Mucosa of rectum (tissue), 2 donors: Measurements from ENCODE around the gene OSBPL9.
"Not testable (repeated sequence)": the region's sequence is repeated elsewhere in the genome, so short reads cannot be mapped to it uniquely, and the experiment has no call there.

Experiments
- H3K27ac ChIP-seq, 2 donors: one replicate each; pipeline ENCODE4 v1.7.0; 2013; ENCODE audit warnings: inconsistent platforms in 2 of 2, low read depth in 2 of 2, low read length in 2 of 2
- H3K27me3 ChIP-seq, 2 donors: one replicate each; pipeline ENCODE4 v1.7.0; 2013; ENCODE audit warnings: low read length in 2 of 2; ENCODE audit not compliant: control insufficient read depth in 2 of 2, insufficient read depth in 2 of 2
- H3K36me3 ChIP-seq, 2 donors: one replicate each; pipeline ENCODE4 v1.7.0; 2013; ENCODE audit warnings: low read length in 2 of 2; ENCODE audit not compliant: control insufficient read depth in 2 of 2, insufficient read depth in 2 of 2
- H3K4me1 ChIP-seq, 2 donors: one replicate each; pipeline ENCODE4 v1.7.0; 2013; ENCODE audit warnings: low read length in 2 of 2, mild to moderate bottlenecking in 1 of 2; ENCODE audit not compliant: control insufficient read depth in 2 of 2, insufficient read depth in 2 of 2
- H3K4me3 ChIP-seq, 2 donors: one replicate each; pipeline ENCODE4 v1.7.0; 2013; ENCODE audit warnings: low read length in 2 of 2
- H3K9ac ChIP-seq, 2 donors: one replicate each; pipeline ENCODE4 v1.7.0; 2013; ENCODE audit warnings: low read length in 2 of 2, low read depth in 1 of 2, mild to moderate bottlenecking in 1 of 2
- H3K9me3 ChIP-seq, 2 donors: one replicate each; pipeline ENCODE4 v1.7.0; 2013; ENCODE audit warnings: low read length in 2 of 2; ENCODE audit not compliant: control insufficient read depth in 2 of 2
- donor health status: healthy.
- donor health status: Normal muscosa, but diverticular disease.

OSBPL9 gene

DNA sequence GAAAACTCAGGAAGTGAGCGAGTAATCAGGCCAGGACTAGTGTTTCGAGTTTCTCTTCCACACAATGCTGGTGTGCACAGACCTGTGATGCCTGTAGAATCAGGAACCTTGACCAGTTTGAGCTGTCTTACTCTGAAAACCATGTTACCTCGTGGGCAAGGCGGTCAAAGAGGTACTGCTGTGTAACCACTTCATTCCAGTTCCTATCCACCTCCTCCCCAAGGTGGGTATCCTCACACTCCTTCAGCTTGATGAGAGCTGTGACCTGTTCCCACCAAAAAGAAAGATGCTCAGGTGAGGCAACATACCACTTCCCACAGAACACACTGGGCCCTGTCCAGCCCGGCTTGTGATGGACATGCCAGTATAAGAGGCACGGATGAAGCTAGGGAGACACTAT lies 173.5 kb downstream of the OSBPL9 start:
- no peak overlapping the region for H3K4me3 ChIP-seq
- peaks cover 78 to 79% of the 10 kb centered on the region in 2 donors for H3K36me3 ChIP-seq
- no peaks in the 10 kb centered on the region for H3K27me3 ChIP-seq
- H3K27ac ChIP-seq, result no peak overlapping the region
- H3K9me3 ChIP-seq, result no peaks in the 10 kb centered on the region
- no peak overlapping the region for H3K9ac ChIP-seq
- no peaks in the 10 kb centered on the region for H3K4me1 ChIP-seq

DNA sequence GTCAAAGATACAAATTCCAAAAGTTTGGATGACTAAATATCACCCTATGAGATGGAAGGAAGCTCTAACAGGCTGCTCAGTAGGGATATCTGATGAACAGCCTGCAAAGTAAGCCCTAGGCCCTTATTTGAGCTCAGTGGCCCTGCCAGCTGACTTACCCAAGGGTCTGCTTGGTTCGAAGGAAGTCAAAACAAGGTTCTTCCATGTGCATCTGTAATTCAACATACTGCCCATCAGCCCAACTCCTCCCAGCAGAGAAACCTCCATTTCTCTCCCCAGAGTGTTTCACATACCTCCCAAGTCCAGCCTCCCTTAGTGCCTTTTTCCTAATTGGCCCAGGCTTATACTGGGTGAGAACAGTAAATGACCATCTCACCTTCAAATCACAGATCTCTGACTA lies 175.0 kb downstream of the OSBPL9 start:
- Histone ChIP-seq H3K9ac (no peak overlapping the region), H3K4me1 (no peaks in the 10 kb centered on the region), H3K27ac (no peak overlapping the region), H3K4me3 (no peak overlapping the region), H3K36me3 (peaks cover 64 to 66% of the 10 kb centered on the region in 2 donors), H3K9me3 (no peaks in the 10 kb centered on the region), H3K27me3 (no peaks in the 10 kb centered on the region)

DNA sequence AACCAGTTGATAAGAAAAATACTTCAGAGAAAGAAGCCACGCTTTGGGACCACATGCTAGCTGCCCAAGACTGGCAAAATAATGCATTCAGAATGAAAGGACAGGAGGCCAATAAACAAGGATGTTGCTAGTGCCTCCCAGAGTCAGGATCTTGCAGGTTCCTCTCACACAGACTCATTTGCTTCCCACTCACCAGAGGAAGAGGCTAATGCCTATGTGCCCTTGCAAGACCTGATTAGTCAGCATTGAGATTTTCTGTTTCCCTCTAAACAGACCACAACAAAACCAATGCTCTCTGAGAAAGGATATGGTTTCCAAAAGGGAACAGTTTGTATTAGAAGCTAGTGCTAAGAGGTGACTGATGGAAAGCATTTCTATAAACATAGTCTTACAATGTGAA lies 176.0 kb downstream of the OSBPL9 start:
- no peaks in the 10 kb centered on the region for H3K4me1 ChIP-seq
- H3K36me3 ChIP-seq, result peaks cover 61 to 62% of the 10 kb centered on the region in 2 donors
- H3K27ac ChIP-seq, result no peak overlapping the region

DNA sequence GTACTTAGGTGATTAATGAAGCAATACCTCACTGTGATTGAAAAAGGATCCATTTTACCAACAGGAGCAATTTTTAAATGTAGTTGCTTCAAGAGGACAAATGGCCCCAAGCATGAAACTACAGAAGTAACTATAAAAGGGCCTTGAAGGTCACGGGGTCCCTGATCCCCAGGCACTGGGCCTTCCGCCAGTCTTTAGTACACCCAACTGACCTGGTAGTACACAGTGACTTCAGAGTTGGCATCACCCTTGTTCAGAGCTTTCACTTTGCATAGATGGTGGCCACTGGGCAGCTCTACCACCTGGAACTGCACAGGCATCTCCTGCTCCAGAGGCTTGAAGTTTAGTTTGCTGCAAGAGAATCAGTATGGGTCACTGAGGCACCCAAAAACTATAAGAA lies 177.4 kb downstream of the OSBPL9 start:
- H3K27me3 ChIP-seq, result no peaks in the 10 kb centered on the region
- H3K4me1 ChIP-seq, result no peaks in the 10 kb centered on the region
- H3K27ac ChIP-seq, result no peak overlapping the region
- peaks cover 58 to 62% of the 10 kb centered on the region in 2 donors for H3K36me3 ChIP-seq
- no peak overlapping the region for H3K4me3 ChIP-seq
- no peak overlapping the region for H3K9ac ChIP-seq
- H3K9me3 ChIP-seq, result no peaks in the 10 kb centered on the region

More for the DNA sequence above, 176.0 kb downstream of the OSBPL9 start:
- Histone ChIP-seq H3K9ac (no peak overlapping the region), H3K27me3 (no peaks in the 10 kb centered on the region), H3K4me3 (no peak overlapping the region), H3K9me3 (no peaks in the 10 kb centered on the region)

DNA sequence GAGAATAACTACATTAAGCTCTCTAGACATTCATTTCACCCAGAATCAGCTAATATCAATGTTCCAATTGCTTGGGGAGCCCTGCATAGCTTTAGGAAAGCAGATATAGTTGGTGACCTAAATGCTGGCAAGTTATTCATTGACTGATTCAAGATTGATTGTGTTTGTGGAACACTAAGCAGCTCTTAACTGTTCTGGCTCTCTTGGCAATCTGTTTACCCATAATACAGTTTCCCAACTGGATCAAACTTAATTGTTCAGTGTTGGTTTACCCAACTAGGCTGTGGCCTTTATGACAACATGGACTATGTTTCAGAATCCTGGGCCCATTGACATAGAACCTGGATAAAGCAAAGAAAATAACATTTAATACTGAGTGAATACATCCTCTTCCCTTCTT lies 178.0 kb downstream of the OSBPL9 start:
- Histone ChIP-seq H3K36me3 (peaks cover 58 to 59% of the 10 kb centered on the region in 2 donors), H3K27ac (no peak overlapping the region)

DNA sequence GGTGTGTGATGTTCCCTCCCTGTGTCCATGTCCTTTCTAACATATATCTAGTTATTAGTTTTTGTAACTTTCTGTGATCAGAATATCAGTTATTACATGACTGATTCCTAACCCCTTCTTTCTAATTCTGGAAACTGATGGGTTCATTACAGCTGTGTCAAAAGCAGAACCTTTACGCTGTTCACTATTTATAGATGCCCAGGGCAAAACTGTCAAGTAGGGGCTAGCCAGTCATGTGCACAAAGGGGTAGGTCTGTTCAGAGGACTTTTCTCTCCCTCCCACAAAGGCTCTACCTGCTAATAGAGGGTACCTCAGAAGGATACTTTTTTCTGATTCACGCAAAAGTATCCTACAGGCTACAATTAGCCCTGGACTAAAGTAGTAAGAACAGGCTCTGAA lies 182.5 kb downstream of the OSBPL9 start:
- no peaks in the 10 kb centered on the region for H3K27me3 ChIP-seq
- H3K4me3 ChIP-seq, result no peak overlapping the region
- H3K4me1 ChIP-seq, result no peaks in the 10 kb centered on the region
- peaks cover 33 to 43% of the 10 kb centered on the region in 2 donors for H3K36me3 ChIP-seq
- H3K27ac ChIP-seq, result no peak overlapping the region
- H3K9ac ChIP-seq, result no peak overlapping the region
- H3K9me3 ChIP-seq, result no peaks in the 10 kb centered on the region

More for the DNA sequence above, 178.0 kb downstream of the OSBPL9 start:
- Histone ChIP-seq H3K4me1 (no peaks in the 10 kb centered on the region), H3K9me3 (no peaks in the 10 kb centered on the region), H3K9ac (no peak overlapping the region), H3K4me3 (no peak overlapping the region), H3K27me3 (no peaks in the 10 kb centered on the region)

DNA sequence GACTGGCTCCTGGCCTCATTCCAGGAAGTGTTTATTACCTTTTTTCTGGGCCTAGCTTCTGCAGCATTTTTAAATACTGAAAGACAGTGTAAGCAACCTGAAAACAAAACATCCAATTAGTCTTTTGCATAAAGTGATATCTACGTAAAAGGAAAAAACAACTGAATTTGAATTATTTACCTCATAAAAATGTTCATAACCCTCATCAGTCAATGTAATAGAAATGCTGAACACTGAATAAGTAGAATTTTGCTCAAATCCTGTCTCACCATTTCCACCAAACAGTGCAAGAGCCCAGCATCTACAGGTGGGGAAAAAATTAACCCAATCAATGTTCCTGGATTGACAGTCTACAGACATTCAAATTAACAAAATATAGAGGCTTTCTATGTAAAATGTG lies 197.6 kb downstream of the OSBPL9 start:
- Histone ChIP-seq H3K27me3 (no peaks in the 10 kb centered on the region), H3K4me1 (no peaks in the 10 kb centered on the region), H3K4me3 (no peak overlapping the region), H3K36me3 (peaks cover 37 to 39% of the 10 kb centered on the region in 2 donors), H3K9me3 (no peaks in the 10 kb centered on the region), H3K27ac (no peak overlapping the region), H3K9ac (no peak overlapping the region)

DNA sequence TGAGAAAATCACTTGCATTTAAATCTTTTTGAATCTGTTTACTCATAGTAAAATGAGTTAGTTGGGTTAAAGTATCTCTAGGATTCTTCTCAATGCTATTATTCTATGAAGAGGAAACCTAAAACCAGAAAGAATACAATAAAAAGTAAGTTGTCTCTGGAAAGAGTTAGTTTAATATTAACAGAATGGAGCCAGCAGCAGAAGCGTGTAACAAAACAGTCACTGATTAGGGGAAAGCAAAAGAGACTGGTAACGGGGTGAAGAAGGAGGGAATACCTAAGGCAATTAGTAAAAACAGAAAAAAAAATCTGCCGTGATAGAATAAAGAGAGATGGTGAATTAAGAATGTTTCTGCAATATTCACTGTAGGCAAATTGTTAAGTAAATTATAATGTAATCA lies 201.6 kb downstream of the OSBPL9 start:
- Histone ChIP-seq H3K9me3 (no peaks in the 10 kb centered on the region), H3K4me1 (no peaks in the 10 kb centered on the region), H3K27ac (no peak overlapping the region), H3K27me3 (no peaks in the 10 kb centered on the region), H3K4me3 (no peak overlapping the region), H3K9ac (no peak overlapping the region), H3K36me3 (peaks cover 24 to 26% of the 10 kb centered on the region in 2 donors)

DNA sequence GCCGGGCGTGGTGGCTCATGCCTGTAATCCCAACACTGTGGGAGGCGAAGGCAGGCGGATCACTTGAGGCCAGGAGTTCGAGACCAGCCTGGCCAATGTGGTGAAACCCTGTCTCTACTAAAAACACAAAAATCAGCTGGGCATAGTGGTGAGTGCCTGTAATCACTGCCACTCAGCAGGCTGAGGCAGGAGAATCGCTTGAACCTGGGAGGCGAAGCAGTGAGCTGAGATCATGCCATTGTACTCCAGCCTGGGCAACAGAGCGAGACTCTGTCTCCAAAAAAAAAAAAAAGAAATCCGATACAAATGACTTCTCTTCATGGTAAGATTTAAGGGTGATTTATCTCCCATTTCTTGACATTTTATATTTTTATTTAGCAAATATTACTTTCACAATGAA lies 202.1 kb downstream of the OSBPL9 start:
- H3K36me3 ChIP-seq, result peaks cover 20 to 24% of the 10 kb centered on the region in 2 donors
- H3K27me3 ChIP-seq, H3K9me3 ChIP-seq, H3K4me1 ChIP-seq, H3K27ac ChIP-seq, H3K4me3 ChIP-seq, H3K9ac ChIP-seq: not testable (repeated sequence)

DNA sequence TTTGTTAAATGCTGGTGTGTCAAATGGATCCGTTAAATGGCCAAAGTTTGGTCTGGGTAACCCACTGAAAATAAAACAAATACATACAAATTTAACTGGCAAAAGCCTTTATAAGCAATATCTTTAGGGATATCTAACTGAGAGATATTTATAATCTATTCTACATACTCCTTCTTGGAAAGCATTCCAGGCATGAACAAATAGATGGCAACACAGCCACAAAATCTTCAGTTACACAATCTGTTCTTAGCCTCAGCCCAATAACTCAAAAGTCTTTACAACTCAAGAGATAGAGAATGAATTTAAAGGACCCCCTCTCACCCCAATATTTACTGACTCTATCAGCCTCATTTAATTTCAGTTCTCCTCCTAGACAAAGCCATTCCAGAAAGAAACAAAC lies 202.9 kb downstream of the OSBPL9 start:
- no peak overlapping the region for H3K4me3 ChIP-seq
- no peaks in the 10 kb centered on the region for H3K27me3 ChIP-seq
- H3K4me1 ChIP-seq, result no peaks in the 10 kb centered on the region
- peaks cover 17 to 25% of the 10 kb centered on the region in 2 donors for H3K36me3 ChIP-seq
- no peak overlapping the region for H3K27ac ChIP-seq
- no peak overlapping the region for H3K9ac ChIP-seq
- no peaks in the 10 kb centered on the region for H3K9me3 ChIP-seq

DNA sequence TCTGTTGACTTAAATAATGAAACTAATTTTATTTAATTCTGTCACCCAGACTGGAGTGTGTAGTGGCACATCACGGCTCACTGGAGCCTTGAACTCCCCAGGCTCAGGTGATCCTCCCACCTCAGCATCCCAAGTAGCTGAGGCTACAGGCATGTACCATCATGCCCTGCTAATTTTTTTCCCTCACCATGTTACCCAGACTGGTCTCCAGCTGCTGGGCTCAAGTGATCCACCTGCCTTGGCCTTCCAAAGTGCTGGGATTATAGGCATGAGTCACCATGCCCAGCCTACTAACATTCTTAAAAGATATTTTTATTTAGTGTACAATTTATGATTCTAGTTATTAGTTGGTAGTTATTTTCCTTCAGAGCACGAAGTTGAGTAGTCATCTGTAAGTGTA lies 212.2 kb downstream of the OSBPL9 start:
- H3K4me1 ChIP-seq, result no peaks in the 10 kb centered on the region
- H3K27me3 ChIP-seq, result no peaks in the 10 kb centered on the region
- H3K9me3 ChIP-seq, result no peaks in the 10 kb centered on the region
- no peak overlapping the region for H3K27ac ChIP-seq
- H3K9ac ChIP-seq, result no peak overlapping the region
- peaks cover 8 to 23% of the 10 kb centered on the region in 2 donors for H3K36me3 ChIP-seq
- H3K4me3 ChIP-seq, result no peak overlapping the region
